Transverse colon (tissue), 4 donors: ENCODE measurements around the gene PCDHGB3. TPM values are rescaled to one million over a fixed set of nuclear protein-coding genes. Genes with fewer than 3 reads are reported as not detected.
"Not testable (repeated sequence)": the region's sequence is repeated elsewhere in the genome, so short reads cannot be mapped to it uniquely, and the experiment has no call there.

Experiments used
- DNase-seq: peaks from one replicate; pipeline ENCODE4 v3.0.0-alpha.2; 2019
- H3K27ac ChIP-seq, 4 donors: fragments of 200-600 bp; sonication (generic); 2 replicates each; pipeline ENCODE4 v1.5.1; 2016 to 2018; ENCODE audit warnings: inconsistent platforms in 4 of 4
- H3K27me3 ChIP-seq: fragments of 200-600 bp; sonication (generic); 2 replicates; pipeline ENCODE4 v1.5.1; 2017; ENCODE audit warnings: inconsistent platforms
- H3K36me3 ChIP-seq, 4 donors: fragments of 200-600 bp; sonication (generic); 2 replicates each; pipeline ENCODE4 v1.5.1; 2017 to 2019; ENCODE audit warnings: inconsistent platforms in 4 of 4
- H3K4me1 ChIP-seq, 4 donors: fragments of 200-600 bp; sonication (generic); 2 replicates each; pipeline ENCODE4 v1.5.1; 2017 to 2020; ENCODE audit warnings: inconsistent platforms in 4 of 4
- H3K4me3 ChIP-seq, 4 donors: fragments of 200-600 bp; sonication (generic); 1 replicate in 1 of 4; 2 replicates in 3 of 4; pipeline versions ENCODE4 v1.5.1 to v1.6.1; 2017 to 2019; ENCODE audit warnings: inconsistent platforms in 4 of 4
- H3K9me3 ChIP-seq, 2 donors: fragments of 200-600 bp; sonication (generic); 2 replicates each; pipeline ENCODE4 v1.5.1; 2017 to 2019; ENCODE audit warnings: inconsistent platforms in 2 of 2
- EP300 ChIP-seq: sonication (generic); formaldehyde crosslinking; IDR thresholded peaks from one replicate; pipeline ENCODE4 v1.6.1; 2017; ENCODE audit warnings: antibody characterized with exemption, low read depth
- POLR2A ChIP-seq: fragments of 450-650 bp; IDR thresholded peaks from one replicate; pipeline ENCODE4 v1.6.1; 2016; ENCODE audit warnings: antibody characterized with exemption, mild to moderate bottlenecking, moderate library complexity
- POLR2AphosphoS5 ChIP-seq, 3 donors: sonication (generic); formaldehyde crosslinking; IDR thresholded peaks; one replicate each; pipeline ENCODE4 v1.6.1; 2016; ENCODE audit warnings: antibody characterized with exemption in 3 of 3
- WGBS, 2 donors: methylation state at CpG; one replicate each; pipeline ENCODE4 v1.1.5; 2018; ENCODE audit warnings: low coverage in 1 of 2; 5-methylcytosine and 5-hydroxymethylcytosine counted together
- in situ Hi-C, 4 donors: fragments of 200-750 bp; cut with MboI; loops; one replicate each; pipeline versions ENCODE4 v1.15.0 to v1.15.1; 2017; ENCODE audit warnings: low sequenced_read_pairs in 3 of 4, low pct_ligation_motif_present in 1 of 4, low pct_unique_long_range_greater_than_20kb in 1 of 4
- intact Hi-C: fragments of 100-400 bp; cut with DNase I; formaldehyde crosslinking; loops from one replicate; pipeline ENCODE4 v1.15.1; 2023; ENCODE audit warnings: low total_unique reads
- total RNA-seq, 4 donors: library from RNA; depleted of rRNA; stranded (reverse); fragments of >200 nt; gene quantifications; one replicate each; pipeline ENCODE4 v1.1.0, GENCODE V29; 2016
- TF ChIP-seq, protein P1 (sequence below), 5 experiments: fragments of 200-600 bp in 3 of 5; fragments of 450-650 bp in 2 of 5; sonication (generic) in 3 of 5; IDR thresholded peaks; 1 replicate in 2 of 5; 2 replicates in 3 of 5; pipeline ENCODE4 v1.5.1; 2016 to 2017; ENCODE audit warnings: antibody characterized with exemption in 5 of 5, inconsistent platforms in 3 of 5, mild to moderate bottlenecking in 2 of 5, moderate library complexity in 1 of 5

Gene PCDHGB3
- total RNA-seq, 4 donors from 2014 or later, result 1.4 to 3.8 (median 2.6) TPM

DNA sequence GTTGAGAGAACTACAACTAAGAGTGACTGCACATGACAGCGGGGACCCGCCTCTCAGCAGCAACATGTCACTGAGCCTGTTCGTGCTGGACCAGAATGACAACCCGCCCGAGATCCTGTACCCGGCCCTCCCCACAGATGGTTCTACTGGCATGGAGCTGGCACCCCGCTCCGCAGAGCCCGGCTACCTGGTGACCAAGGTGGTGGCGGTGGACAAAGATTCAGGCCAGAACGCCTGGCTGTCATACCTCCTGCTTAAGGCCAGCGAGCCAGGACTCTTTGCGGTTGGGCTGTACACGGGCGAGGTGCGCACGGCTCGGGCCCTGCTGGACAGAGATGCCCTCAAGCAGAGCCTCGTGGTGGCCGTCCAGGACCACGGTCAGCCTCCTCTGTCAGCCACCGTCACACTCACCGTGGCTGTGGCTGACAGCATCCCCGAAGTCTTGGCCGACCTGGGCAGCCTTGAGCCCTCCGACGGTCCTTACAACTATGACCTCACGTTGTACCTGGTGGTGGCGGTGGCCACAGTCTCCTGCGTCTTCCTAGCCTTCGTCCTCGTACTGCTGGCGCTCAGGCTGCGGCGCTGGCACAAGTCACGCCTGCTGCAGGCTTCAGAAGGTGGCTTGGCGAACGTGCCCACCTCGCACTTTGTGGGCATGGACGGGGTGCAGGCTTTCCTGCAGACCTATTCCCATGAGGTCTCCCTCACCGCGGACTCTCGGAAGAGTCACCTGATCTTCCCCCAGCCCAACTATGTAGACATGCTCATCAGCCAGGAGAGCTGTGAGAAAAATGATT lies 14.6 kb downstream of the PCDHGB3 start:
- Histone ChIP-seq H3K36me3 (no peaks in the 10 kb centered on the region), H3K4me1 (no peaks in the 10 kb centered on the region), H3K27ac (no peak overlapping the region), H3K4me3 (no peak overlapping the region), H3K9me3 (peaks cover 64 to 84% of the 10 kb centered on the region in 2 donors), H3K27me3 (peaks cover 13% of the 10 kb centered on the region)
- WGBS, 2 donors, result 70 to 76% methylated on average over 2 to 42 of the region's 43 CpGs
- in situ Hi-C loops (loop anchor here in 1 of 4 donors (25.0 kb wide), 1 partner anchor 172 kb away; the partner anchor contains the start of genes PCDHB12, PCDHB13 and PCDHB14), intact Hi-C loops (no loop called here)
- TF ChIP-seq EP300 (no peak), POLR2A (no peak), POLR2AphosphoS5 (IDR thresholded peaks at IDR 0.05) (no peak)
- TF ChIP-seq, protein P1, sequence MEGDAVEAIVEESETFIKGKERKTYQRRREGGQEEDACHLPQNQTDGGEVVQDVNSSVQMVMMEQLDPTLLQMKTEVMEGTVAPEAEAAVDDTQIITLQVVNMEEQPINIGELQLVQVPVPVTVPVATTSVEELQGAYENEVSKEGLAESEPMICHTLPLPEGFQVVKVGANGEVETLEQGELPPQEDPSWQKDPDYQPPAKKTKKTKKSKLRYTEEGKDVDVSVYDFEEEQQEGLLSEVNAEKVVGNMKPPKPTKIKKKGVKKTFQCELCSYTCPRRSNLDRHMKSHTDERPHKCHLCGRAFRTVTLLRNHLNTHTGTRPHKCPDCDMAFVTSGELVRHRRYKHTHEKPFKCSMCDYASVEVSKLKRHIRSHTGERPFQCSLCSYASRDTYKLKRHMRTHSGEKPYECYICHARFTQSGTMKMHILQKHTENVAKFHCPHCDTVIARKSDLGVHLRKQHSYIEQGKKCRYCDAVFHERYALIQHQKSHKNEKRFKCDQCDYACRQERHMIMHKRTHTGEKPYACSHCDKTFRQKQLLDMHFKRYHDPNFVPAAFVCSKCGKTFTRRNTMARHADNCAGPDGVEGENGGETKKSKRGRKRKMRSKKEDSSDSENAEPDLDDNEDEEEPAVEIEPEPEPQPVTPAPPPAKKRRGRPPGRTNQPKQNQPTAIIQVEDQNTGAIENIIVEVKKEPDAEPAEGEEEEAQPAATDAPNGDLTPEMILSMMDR (IDR thresholded peaks at IDR 0.05), result no peak
- no peak for DNase-seq

DNA sequence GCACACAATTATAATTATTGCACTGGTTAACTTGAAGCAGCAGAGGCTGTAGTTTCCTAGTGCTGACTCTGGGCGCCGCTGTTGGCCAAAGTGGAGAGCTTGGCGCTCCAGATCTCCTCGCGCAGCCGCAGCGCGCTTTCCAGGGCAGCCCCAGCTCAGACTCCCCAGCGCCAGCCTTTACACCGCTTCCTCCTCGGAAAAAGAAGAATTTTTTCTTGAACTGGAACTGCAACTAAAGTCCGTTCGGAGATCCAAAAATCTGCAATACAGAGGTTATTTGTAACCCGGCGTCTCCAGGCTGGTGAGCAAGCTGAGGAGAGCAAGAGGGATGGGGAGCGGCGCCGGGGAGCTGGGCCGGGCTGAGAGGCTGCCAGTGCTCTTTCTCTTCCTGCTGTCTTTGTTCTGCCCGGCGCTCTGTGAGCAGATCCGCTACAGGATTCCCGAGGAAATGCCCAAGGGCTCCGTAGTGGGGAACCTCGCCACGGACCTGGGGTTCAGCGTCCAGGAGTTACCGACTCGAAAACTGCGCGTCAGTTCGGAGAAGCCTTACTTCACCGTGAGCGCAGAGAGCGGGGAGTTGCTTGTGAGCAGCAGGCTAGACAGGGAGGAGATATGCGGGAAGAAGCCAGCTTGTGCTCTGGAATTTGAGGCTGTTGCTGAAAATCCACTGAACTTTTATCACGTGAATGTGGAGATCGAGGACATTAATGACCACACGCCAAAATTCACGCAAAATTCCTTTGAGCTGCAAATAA lies 17.7 kb downstream of the PCDHGB3 start, which contains the start of gene PCDHGB4:
TSS of gene PCDHGB4 (plus strand) at position 142 of the 755 bp plus-strand sequence. CDS start at position 329, 187 bp downstream.
- H3K4me3 ChIP-seq, result peak within 1 kb of the TSS in 1 of 4 donors; percentile 21
- WGBS, 2 donors, result 43 to 44% methylated on average over 10 to 23 of the region's 40 CpGs
- H3K4me1 ChIP-seq, intact Hi-C loops, H3K27ac ChIP-seq, DNase-seq, H3K27me3 ChIP-seq, H3K36me3 ChIP-seq: not testable (repeated sequence)
- TF ChIP-seq, protein P1 (IDR thresholded peaks at IDR 0.05), result peak in 1 of 5 experiments; percentile 6
- in situ Hi-C loops, result loop anchor here in 1 of 4 donors (25.0 kb wide), 1 partner anchor 175 kb away; the partner anchor contains the start of genes PCDHB12, PCDHB13 and PCDHB14
- peaks cover 74 to 89% of the 10 kb centered on the region in 2 donors for H3K9me3 ChIP-seq

DNA sequence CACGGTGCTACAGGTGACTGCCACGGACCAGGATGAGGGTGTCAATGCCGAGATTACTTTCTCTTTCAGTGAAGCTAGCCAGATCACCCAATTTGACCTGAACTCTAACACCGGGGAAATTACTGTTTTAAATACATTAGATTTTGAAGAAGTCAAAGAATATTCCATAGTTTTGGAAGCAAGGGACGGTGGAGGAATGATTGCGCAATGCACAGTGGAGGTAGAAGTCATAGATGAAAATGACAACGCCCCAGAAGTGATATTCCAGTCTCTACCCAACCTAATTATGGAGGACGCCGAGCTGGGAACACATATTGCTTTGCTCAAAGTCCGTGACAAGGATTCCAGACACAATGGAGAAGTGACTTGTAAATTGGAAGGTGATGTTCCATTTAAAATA lies 18.6 kb downstream of the PCDHGB3 start:
- no peak for TF ChIP-seq EP300
- TF ChIP-seq, protein P1 (IDR thresholded peaks at IDR 0.05), result no peak
- H3K27ac ChIP-seq, result no peak overlapping the region
- in situ Hi-C loops (loop anchor here in 1 of 4 donors (25.0 kb wide), 1 partner anchor 176 kb away; the partner anchor contains the start of genes PCDHB12, PCDHB13 and PCDHB14), intact Hi-C loops (no loop called here)
- H3K4me3 ChIP-seq, result no peak overlapping the region
- no peaks in the 10 kb centered on the region for H3K4me1 ChIP-seq
- no peaks in the 10 kb centered on the region for H3K36me3 ChIP-seq
- 66 to 71% methylated on average over 6 to 10 of the region's 10 CpGs for WGBS, 2 donors
- peaks cover 8% of the 10 kb centered on the region for H3K27me3 ChIP-seq
- peaks cover 76 to 89% of the 10 kb centered on the region in 2 donors for H3K9me3 ChIP-seq
- DNase-seq, result no peak
